ENCODE measurements around the gene KAT6B.

GRCh38 chr10:74827045-74827441 is 643 bp downstream of the KAT6B start:
- TF ChIP-seq POLR2A (IDR thresholded peaks at IDR 0.05) (no peak), CTCF (IDR thresholded peaks at IDR 0.05) (no peak), EP300 (IDR thresholded peaks at IDR 0.05) (no peak), POLR2AphosphoS5 (IDR thresholded peaks at IDR 0.05) (no peak)
